OCI-LY3 (cell line): Measurements from ENCODE around the gene PSMC6.

Experiments
- EZH2phosphoT487 ChIP-seq: fragments of 200-600 bp; shearing (Covaris generic); IDR thresholded peaks from 2 replicates; pipeline ENCODE4 v1.6.1; 2018; ENCODE audit warnings: antibody characterized with exemption, mixed run types, low read depth
- TF ChIP-seq, protein P1 (sequence below): fragments of 200-600, 300-600 bp; sonication (generic); IDR thresholded peaks from 2 replicates; pipeline ENCODE4 v1.5.1; 2014; ENCODE audit warnings: antibody characterized with exemption, low read length, low read depth

- TF ChIP-seq, protein P1, sequence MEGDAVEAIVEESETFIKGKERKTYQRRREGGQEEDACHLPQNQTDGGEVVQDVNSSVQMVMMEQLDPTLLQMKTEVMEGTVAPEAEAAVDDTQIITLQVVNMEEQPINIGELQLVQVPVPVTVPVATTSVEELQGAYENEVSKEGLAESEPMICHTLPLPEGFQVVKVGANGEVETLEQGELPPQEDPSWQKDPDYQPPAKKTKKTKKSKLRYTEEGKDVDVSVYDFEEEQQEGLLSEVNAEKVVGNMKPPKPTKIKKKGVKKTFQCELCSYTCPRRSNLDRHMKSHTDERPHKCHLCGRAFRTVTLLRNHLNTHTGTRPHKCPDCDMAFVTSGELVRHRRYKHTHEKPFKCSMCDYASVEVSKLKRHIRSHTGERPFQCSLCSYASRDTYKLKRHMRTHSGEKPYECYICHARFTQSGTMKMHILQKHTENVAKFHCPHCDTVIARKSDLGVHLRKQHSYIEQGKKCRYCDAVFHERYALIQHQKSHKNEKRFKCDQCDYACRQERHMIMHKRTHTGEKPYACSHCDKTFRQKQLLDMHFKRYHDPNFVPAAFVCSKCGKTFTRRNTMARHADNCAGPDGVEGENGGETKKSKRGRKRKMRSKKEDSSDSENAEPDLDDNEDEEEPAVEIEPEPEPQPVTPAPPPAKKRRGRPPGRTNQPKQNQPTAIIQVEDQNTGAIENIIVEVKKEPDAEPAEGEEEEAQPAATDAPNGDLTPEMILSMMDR: no peak
- no peak for TF ChIP-seq EZH2phosphoT487
Measured at GRCh38 chr14:52767058-52767833, 60.2 kb downstream of the PSMC6 start.
